Neural progenitor cell (in vitro differentiated cells): ENCODE results near the gene CD24. TPM values are rescaled to one million over a fixed set of nuclear protein-coding genes. Genes with fewer than 3 reads are reported as not detected.
A peak's percentile ranks its signal among the peaks of the same experiment; 100 is the strongest.

Source experiments
- DNase-seq: peaks from one replicate; pipeline ENCODE4 v3.0.0-alpha.2; 2016; ENCODE audit warnings: low spot score
- H2AFZ ChIP-seq: fragments of 200-600 bp; sonication (generic); replicated peaks from 2 replicates; pipeline ENCODE4 v1.6.1; 2016; ENCODE audit warnings: antibody characterized with exemption
- H3F3A ChIP-seq: fragments of 200-600 bp; sonication (generic); 2 replicates; pipeline ENCODE4 v1.6.1; 2016; ENCODE audit warnings: antibody characterized with exemption, low read depth
- H3K27ac ChIP-seq: fragments of 200-600 bp; sonication (generic); 2 replicates; pipeline ENCODE4 v1.5.1; 2016; ENCODE audit warnings: mild to moderate bottlenecking
- H3K27me3 ChIP-seq: fragments of 200-600 bp; sonication (generic); 2 replicates; pipeline ENCODE4 v1.6.1; 2016; ENCODE audit warnings: mild to moderate bottlenecking, moderate library complexity
- H3K36me3 ChIP-seq: fragments of 200-600 bp; sonication (generic); 2 replicates; pipeline ENCODE4 v1.5.1; 2016
- H3K4me1 ChIP-seq: fragments of 200-600 bp; sonication (generic); 2 replicates; pipeline ENCODE4 v1.6.1; 2016; ENCODE audit warnings: mixed run types
- H3K4me2 ChIP-seq: fragments of 200-600 bp; sonication (generic); 2 replicates; pipeline ENCODE4 v1.6.1; 2016
- H3K4me3 ChIP-seq: fragments of 200-600 bp; sonication (generic); 2 replicates; pipeline ENCODE4 v1.5.1; 2016
- H3K79me2 ChIP-seq: fragments of 200-600 bp; sonication (generic); 2 replicates; pipeline ENCODE4 v1.6.1; 2016; ENCODE audit warnings: low read depth
- H3K9ac ChIP-seq: fragments of 200-600 bp; sonication (generic); 2 replicates; pipeline ENCODE4 v1.6.1; 2016
- H3K9me3 ChIP-seq: fragments of 200-600 bp; sonication (generic); 2 replicates; pipeline ENCODE4 v1.5.1; 2016; ENCODE audit warnings: low read depth
- H4K20me1 ChIP-seq: fragments of 200-600 bp; sonication (generic); 2 replicates; pipeline ENCODE4 v1.6.1; 2016; ENCODE audit warnings: low read depth
- H3K27ac Mint-ChIP-seq: 3 replicates; pipeline ENCODE4 v1.8.0; 2021; ENCODE audit warnings: mixed read lengths
- H3K27me3 Mint-ChIP-seq: 2 replicates; pipeline ENCODE4 v1.8.0; 2022; ENCODE audit warnings: low read depth, mild to moderate bottlenecking, inconsistent platforms, moderate library complexity, mixed read lengths; ENCODE audit not compliant: insufficient read depth
- H3K36me3 Mint-ChIP-seq: 3 replicates; pipeline ENCODE4 v1.8.0; 2021; ENCODE audit warnings: mixed read lengths
- H3K4me1 Mint-ChIP-seq: 3 replicates; pipeline ENCODE4 v1.8.0; 2021; ENCODE audit warnings: mixed read lengths
- H3K4me3 Mint-ChIP-seq: 3 replicates; pipeline ENCODE4 v1.8.0; 2021; ENCODE audit warnings: mild to moderate bottlenecking, moderate library complexity, mixed read lengths
- H3K9me3 Mint-ChIP-seq: 3 replicates; pipeline ENCODE4 v1.8.0; 2020; ENCODE audit warnings: mixed read lengths
- EZH2 ChIP-seq: fragments of 200-600 bp; sonication (generic); IDR thresholded peaks from 2 replicates; pipeline ENCODE4 v1.6.1; 2017; ENCODE audit warnings: antibody characterized with exemption, mild to moderate bottlenecking, moderate library complexity
- EZH2phosphoT487 ChIP-seq: fragments of 200-600 bp; sonication (generic); IDR thresholded peaks from 2 replicates; pipeline ENCODE4 v1.6.1; 2017; ENCODE audit warnings: antibody characterized with exemption
- total RNA-seq: library from RNA; depleted of rRNA; stranded (reverse); fragments of >200 nt; gene quantifications from 2 replicates; pipeline ENCODE4 v1.2.3, GENCODE V29; 2015; ENCODE audit warnings: low replicate concordance
- TF ChIP-seq, protein P1 (sequence below): fragments of 200-600 bp; sonication (generic); IDR thresholded peaks from 2 replicates; pipeline ENCODE4 v1.5.1; 2017; ENCODE audit warnings: antibody characterized with exemption, mild to moderate bottlenecking

The CD24 gene
- total RNA-seq, 1 donor from 2014 or later, result 448 TPM

DNA sequence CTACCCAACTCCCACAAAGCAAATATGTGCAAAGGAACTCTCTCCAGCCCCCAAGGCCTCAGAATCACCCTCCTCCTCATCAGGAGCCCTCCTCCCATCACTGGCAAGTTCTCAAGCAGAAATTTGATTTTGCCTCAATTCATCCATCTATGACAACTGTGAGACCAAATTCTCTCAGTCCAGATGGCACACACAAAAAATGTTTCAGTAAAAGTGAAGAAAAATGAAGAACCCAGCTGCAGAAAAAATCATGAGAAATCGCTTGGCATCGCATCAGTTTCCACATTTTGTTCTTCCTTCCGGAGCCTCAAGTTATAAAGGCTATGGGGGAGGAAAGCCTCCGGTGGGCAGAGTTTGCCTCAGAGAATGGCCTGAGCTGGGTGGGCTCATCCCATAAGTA, 6.4 kb upstream of the CD24 start:
- H3K4me1 Mint-ChIP-seq, result peaks cover 5% of the 10 kb centered on the region
- no peak for DNase-seq
- TF ChIP-seq EZH2, result no peak
- no peak for TF ChIP-seq EZH2phosphoT487
- H3K9me3 ChIP-seq, result no peaks in the 10 kb centered on the region
- H2AFZ ChIP-seq, result no peak overlapping the region
- H3K27me3 Mint-ChIP-seq, result peaks cover 12% of the 10 kb centered on the region
- H3K9ac ChIP-seq, result no peak overlapping the region
- H4K20me1 ChIP-seq, result no peaks in the 10 kb centered on the region
- H3K4me2 ChIP-seq, result no peak overlapping the region
- peaks cover 7% of the 10 kb centered on the region for H3K79me2 ChIP-seq
- no peaks in the 10 kb centered on the region for H3K9me3 Mint-ChIP-seq
- peaks cover 10% of the 10 kb centered on the region for H3F3A ChIP-seq
- H3K27ac Mint-ChIP-seq, result no peak overlapping the region
- H3K4me1 ChIP-seq, result peaks cover 6% of the 10 kb centered on the region
- H3K36me3 Mint-ChIP-seq, result no peaks in the 10 kb centered on the region
- no peaks in the 10 kb centered on the region for H3K27me3 ChIP-seq
- no peaks in the 10 kb centered on the region for H3K36me3 ChIP-seq
- no peak overlapping the region for H3K4me3 Mint-ChIP-seq
- H3K27ac ChIP-seq, result no peak overlapping the region
- H3K4me3 ChIP-seq, result no peak overlapping the region

DNA sequence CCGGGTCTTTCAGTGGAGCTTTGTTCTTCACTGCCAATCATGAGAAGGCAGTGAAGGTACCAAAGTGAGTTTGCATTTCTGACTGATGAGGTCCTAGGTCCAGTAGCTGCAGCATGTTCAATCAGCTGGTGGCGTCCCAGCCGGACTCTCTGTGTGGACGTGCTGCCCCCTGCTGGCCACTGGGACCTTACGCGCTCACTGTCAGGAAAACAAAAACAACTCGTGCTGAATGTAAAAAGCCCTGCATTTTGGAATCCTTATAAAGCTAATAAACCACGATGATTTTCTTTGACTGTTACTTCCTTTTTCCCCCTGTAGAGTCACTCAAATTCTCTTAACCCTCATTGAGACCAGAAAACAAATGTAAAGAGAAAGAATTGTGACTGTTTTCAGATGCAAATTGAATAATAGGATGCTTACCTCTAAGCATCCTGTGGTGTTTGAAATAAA, 4.9 kb upstream of the CD24 start:
- Mint-ChIP-seq H3K4me3 (no peak overlapping the region), H3K4me1 (peaks cover 8% of the 10 kb centered on the region), H3K36me3 (no peaks in the 10 kb centered on the region), H3K27ac (no peak overlapping the region), H3K27me3 (peaks cover 12% of the 10 kb centered on the region), H3K9me3 (no peaks in the 10 kb centered on the region)
- H3K9me3 ChIP-seq, result no peaks in the 10 kb centered on the region
- no peaks in the 10 kb centered on the region for H3K27me3 ChIP-seq
- peak overlapping the region; percentile 91 for H2AFZ ChIP-seq
- H3K4me3 ChIP-seq, result no peak overlapping the region
- peaks cover 16% of the 10 kb centered on the region for H3F3A ChIP-seq
- DNase-seq, result peak; percentile 94
- no peaks in the 10 kb centered on the region for H4K20me1 ChIP-seq
- peak overlapping the region; percentile 54 for H3K4me2 ChIP-seq
- no peak for TF ChIP-seq EZH2phosphoT487
- TF ChIP-seq, protein P1, sequence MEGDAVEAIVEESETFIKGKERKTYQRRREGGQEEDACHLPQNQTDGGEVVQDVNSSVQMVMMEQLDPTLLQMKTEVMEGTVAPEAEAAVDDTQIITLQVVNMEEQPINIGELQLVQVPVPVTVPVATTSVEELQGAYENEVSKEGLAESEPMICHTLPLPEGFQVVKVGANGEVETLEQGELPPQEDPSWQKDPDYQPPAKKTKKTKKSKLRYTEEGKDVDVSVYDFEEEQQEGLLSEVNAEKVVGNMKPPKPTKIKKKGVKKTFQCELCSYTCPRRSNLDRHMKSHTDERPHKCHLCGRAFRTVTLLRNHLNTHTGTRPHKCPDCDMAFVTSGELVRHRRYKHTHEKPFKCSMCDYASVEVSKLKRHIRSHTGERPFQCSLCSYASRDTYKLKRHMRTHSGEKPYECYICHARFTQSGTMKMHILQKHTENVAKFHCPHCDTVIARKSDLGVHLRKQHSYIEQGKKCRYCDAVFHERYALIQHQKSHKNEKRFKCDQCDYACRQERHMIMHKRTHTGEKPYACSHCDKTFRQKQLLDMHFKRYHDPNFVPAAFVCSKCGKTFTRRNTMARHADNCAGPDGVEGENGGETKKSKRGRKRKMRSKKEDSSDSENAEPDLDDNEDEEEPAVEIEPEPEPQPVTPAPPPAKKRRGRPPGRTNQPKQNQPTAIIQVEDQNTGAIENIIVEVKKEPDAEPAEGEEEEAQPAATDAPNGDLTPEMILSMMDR, result peak; percentile 100
- H3K79me2 ChIP-seq, result peaks cover 14% of the 10 kb centered on the region
- H3K27ac ChIP-seq, result no peak overlapping the region
- H3K36me3 ChIP-seq, result no peaks in the 10 kb centered on the region
- H3K9ac ChIP-seq, result no peak overlapping the region
- peaks cover 8% of the 10 kb centered on the region for H3K4me1 ChIP-seq

DNA sequence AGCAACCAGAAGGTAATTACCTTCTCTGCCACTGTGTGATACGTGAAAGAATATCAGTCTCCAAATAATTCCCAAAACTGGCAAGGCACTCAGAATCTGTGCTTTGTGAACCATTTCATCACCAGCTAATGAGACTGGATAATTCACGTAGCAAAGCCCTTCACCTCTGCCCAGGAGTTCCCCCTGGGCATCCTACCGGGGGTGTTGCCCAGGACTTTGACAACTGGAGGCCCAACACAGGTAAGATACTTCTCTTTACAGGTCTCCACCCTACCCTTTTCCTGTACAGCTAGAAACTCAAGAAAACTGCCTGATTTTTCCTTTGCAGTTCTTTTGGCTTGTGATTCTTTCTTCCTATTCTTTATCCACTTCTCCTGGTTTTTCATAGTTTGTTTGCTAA, 2.7 kb upstream of the CD24 start:
- Histone ChIP-seq H3K9ac (no peak overlapping the region), H3K27ac (no peak overlapping the region), H3K9me3 (no peaks in the 10 kb centered on the region), H3K36me3 (no peaks in the 10 kb centered on the region), H3K79me2 (peaks cover 36% of the 10 kb centered on the region), H2AFZ (no peak overlapping the region), H3K27me3 (no peaks in the 10 kb centered on the region), H3F3A (peaks cover 32% of the 10 kb centered on the region), H4K20me1 (peaks cover 20% of the 10 kb centered on the region), H3K4me2 (no peak overlapping the region), H3K4me3 (no peak overlapping the region), H3K4me1 (peaks cover 10% of the 10 kb centered on the region)
- Mint-ChIP-seq H3K27ac (no peak overlapping the region), H3K27me3 (peaks cover 14% of the 10 kb centered on the region), H3K36me3 (peaks cover 4% of the 10 kb centered on the region), H3K9me3 (no peaks in the 10 kb centered on the region), H3K4me3 (peak overlapping the region; percentile 52), H3K4me1 (peaks cover 16% of the 10 kb centered on the region)
- TF ChIP-seq, protein P1, result no peak
- no peak for TF ChIP-seq EZH2
- TF ChIP-seq EZH2phosphoT487, result no peak
- DNase-seq, result no peak

DNA sequence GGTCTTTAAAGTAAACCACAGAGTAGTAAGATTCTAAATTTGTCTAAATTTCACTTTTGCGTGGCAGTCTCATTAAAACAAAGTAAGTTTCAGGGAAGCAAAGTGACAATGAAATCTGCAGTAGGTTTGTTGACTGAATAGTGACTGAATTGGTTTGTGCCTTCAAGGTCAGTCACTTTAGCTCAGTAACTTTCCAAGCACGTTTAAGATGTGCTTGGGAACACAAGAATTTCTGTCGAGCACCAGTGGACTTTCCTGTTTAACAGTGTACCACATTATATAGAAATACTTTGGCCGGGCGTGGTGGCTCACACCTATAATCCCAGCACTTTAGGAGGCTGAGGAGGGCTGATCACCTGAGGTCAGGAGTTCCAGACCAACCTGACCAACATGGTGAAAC, 1.7 kb upstream of the CD24 start:
- no peak overlapping the region for H3K27ac ChIP-seq
- TF ChIP-seq, protein P1, result no peak
- no peak for TF ChIP-seq EZH2phosphoT487
- no peak for TF ChIP-seq EZH2

More for the DNA sequence above, 1.7 kb upstream of the CD24 start:
- H3K36me3 Mint-ChIP-seq, result peaks cover 11% of the 10 kb centered on the region
- peaks cover 7% of the 10 kb centered on the region for H3K36me3 ChIP-seq
- H3K27me3 Mint-ChIP-seq, result peaks cover 14% of the 10 kb centered on the region
- H3K4me3 Mint-ChIP-seq, result peak overlapping the region; percentile 89
- H3K4me1 Mint-ChIP-seq, result peaks cover 22% of the 10 kb centered on the region
- H3K4me2 ChIP-seq, result peak overlapping the region; percentile 88
- no peak overlapping the region for H3K9ac ChIP-seq
- H3K9me3 ChIP-seq, result no peaks in the 10 kb centered on the region
- no peak overlapping the region for H3K27ac Mint-ChIP-seq
- peaks cover 2% of the 10 kb centered on the region for H3K9me3 Mint-ChIP-seq
- peak overlapping the region; percentile 96 for H3K4me3 ChIP-seq
- peak overlapping the region; percentile 90 for H2AFZ ChIP-seq
- DNase-seq, result no peak
- no peaks in the 10 kb centered on the region for H3K27me3 ChIP-seq
- H3F3A ChIP-seq, result peaks cover 39% of the 10 kb centered on the region
- peaks cover 29% of the 10 kb centered on the region for H4K20me1 ChIP-seq
- peaks cover 16% of the 10 kb centered on the region for H3K4me1 ChIP-seq
- peaks cover 45% of the 10 kb centered on the region for H3K79me2 ChIP-seq
